ENCODE results near the gene AWAT1.

GRCh38 chrX:70226048-70226447 is 8.4 kb upstream of the AWAT1 start:
- TF ChIP-seq JUN (IDR thresholded peaks at IDR 0.05; ENCODE audit: borderline replicate concordance, insufficient read depth, insufficient read length, low read depth), result no peak
- TF ChIP-seq, protein P1, sequence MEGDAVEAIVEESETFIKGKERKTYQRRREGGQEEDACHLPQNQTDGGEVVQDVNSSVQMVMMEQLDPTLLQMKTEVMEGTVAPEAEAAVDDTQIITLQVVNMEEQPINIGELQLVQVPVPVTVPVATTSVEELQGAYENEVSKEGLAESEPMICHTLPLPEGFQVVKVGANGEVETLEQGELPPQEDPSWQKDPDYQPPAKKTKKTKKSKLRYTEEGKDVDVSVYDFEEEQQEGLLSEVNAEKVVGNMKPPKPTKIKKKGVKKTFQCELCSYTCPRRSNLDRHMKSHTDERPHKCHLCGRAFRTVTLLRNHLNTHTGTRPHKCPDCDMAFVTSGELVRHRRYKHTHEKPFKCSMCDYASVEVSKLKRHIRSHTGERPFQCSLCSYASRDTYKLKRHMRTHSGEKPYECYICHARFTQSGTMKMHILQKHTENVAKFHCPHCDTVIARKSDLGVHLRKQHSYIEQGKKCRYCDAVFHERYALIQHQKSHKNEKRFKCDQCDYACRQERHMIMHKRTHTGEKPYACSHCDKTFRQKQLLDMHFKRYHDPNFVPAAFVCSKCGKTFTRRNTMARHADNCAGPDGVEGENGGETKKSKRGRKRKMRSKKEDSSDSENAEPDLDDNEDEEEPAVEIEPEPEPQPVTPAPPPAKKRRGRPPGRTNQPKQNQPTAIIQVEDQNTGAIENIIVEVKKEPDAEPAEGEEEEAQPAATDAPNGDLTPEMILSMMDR (IDR thresholded peaks at IDR 0.05; ENCODE audit: extremely low read depth in 1 of 2, insufficient read depth in 1 of 2, low read depth in 1 of 2, low read length in 2 of 2), result no peak
